Right cardiac atrium (tissue), 5 donors: Measurements from ENCODE around the gene ANGPTL7. TPM values are rescaled to one million over a fixed set of nuclear protein-coding genes. Genes with fewer than 3 reads are reported as not detected.
"Not testable (repeated sequence)": the region's sequence is repeated elsewhere in the genome, so short reads cannot be mapped to it uniquely, and the experiment has no call there.

Experiments used
- ATAC-seq, 2 donors: fragments of 200-7000 bp; cut with Tn5 transposase; one replicate each; pipeline versions ENCODE4 v1.8.0 to v1.9.1; 2020; ENCODE audit warnings: moderate library complexity in 2 of 2, mild to moderate bottlenecking in 1 of 2
- DNase-seq, 3 donors: peaks; one replicate each; pipeline ENCODE4 v3.0.0-alpha.2; 2020
- H3K27ac ChIP-seq: one replicate; pipeline ENCODE4 v1.5.1; 2013; ENCODE audit warnings: mild to moderate bottlenecking, low read length, control low read depth, moderate library complexity
- H3K27me3 ChIP-seq: one replicate; pipeline ENCODE4 v1.6.1; 2013; ENCODE audit not compliant: control insufficient read depth, insufficient read depth
- H3K4me1 ChIP-seq: one replicate; pipeline ENCODE4 v1.6.1; 2013; ENCODE audit warnings: low read length; ENCODE audit not compliant: control insufficient read depth, insufficient read depth
- H3K4me3 ChIP-seq: one replicate; pipeline ENCODE4 v1.5.1; 2013; ENCODE audit warnings: low read length, control low read depth
- H3K9me3 ChIP-seq: one replicate; pipeline ENCODE4 v1.6.1; 2013; ENCODE audit warnings: low read length; ENCODE audit not compliant: control insufficient read depth
- WGBS: extraction: QIAGEN DNeasy Blood & Tissue Kit; methylation state at CpG from one replicate; pipeline ENCODE4 v1.1.7; 2013; 5-methylcytosine and 5-hydroxymethylcytosine counted together
- intact Hi-C, 4 donors: fragments of 100-400 bp; cut with DNase I; formaldehyde crosslinking; loops; one replicate each; pipeline versions ENCODE4 v1.11.0 to v1.14.0; 2022 to 2023
- polyA plus RNA-seq: library from polyadenylated mRNA; stranded (reverse); fragments of 200-250 nt; gene quantifications from one replicate; pipeline ENCODE4 v1.2.3, GENCODE V29; 2013
- total RNA-seq, 4 donors: library from RNA; stranded (reverse); fragmentation: NEBNext Ultra II Directional; extraction: Animal tissue kit (Norgen Biotek cat#: 25700); gene quantifications; one replicate each; pipeline ENCODE4 v1.2.1, GENCODE V29; 2021
- donor health status: healthy with polysubstance abuse.
- donor health status: DM: no; HTN: yes; CAD: no.
- donor health status: DM: no; HTN: no; CAD: no.
- donor health status: DM: no; HTN: yes; CAD: no; lungs with severe emphysema.
- donor health status: DM: yes; HTN: yes; CAD: no.

The ANGPTL7 gene
- total and polyA plus RNA-seq, 5 donors = 1.4 to 4.5 (median 3.7) TPM

GRCh38 chr1:11168731-11169130 lies 20.4 kb upstream of the ANGPTL7 start:
- H3K9me3 ChIP-seq = no peaks in the 10 kb centered on the region
- WGBS = 94% methylated on average over 1 of the region's 1 CpG
- no peak overlapping the region for H3K27ac ChIP-seq
- DNase-seq = no peak
- H3K4me1 ChIP-seq = no peaks in the 10 kb centered on the region
- ATAC-seq = no peak
- intact Hi-C loops = no loop called here
- no peak overlapping the region for H3K4me3 ChIP-seq
- no peaks in the 10 kb centered on the region for H3K27me3 ChIP-seq

GRCh38 chr1:11169202-11169601 lies 20.0 kb upstream of the ANGPTL7 start:
- H3K27ac ChIP-seq = no peak overlapping the region
- ATAC-seq (no peak), DNase-seq (no peak)
- H3K4me1 ChIP-seq = no peaks in the 10 kb centered on the region
- H3K27me3 ChIP-seq = no peaks in the 10 kb centered on the region
- no peak overlapping the region for H3K4me3 ChIP-seq
- no peaks in the 10 kb centered on the region for H3K9me3 ChIP-seq
- intact Hi-C loops = no loop called here
- WGBS = 80% methylated on average over 3 of the region's 3 CpGs

- no peaks in the 10 kb centered on the region for H3K4me1 ChIP-seq
- H3K27me3 ChIP-seq = no peaks in the 10 kb centered on the region
- ATAC-seq (no peak), DNase-seq (no peak)
- H3K4me3 ChIP-seq = no peak overlapping the region
- H3K9me3 ChIP-seq = no peaks in the 10 kb centered on the region
- H3K27ac ChIP-seq = no peak overlapping the region
- 90% methylated on average over 2 of the region's 2 CpGs for WGBS
- intact Hi-C loops = no loop called here
Observed at GRCh38 chr1:11170102-11170501, 19.1 kb upstream of the ANGPTL7 start.

GRCh38 chr1:11174261-11174942 lies 14.8 kb upstream of the ANGPTL7 start:
- 75% methylated on average over 7 of the region's 7 CpGs for WGBS
- Histone ChIP-seq H3K4me1 (peaks cover 15% of the 10 kb centered on the region), H3K4me3 (no peak overlapping the region), H3K27ac (no peak overlapping the region), H3K27me3 (no peaks in the 10 kb centered on the region), H3K9me3 (no peaks in the 10 kb centered on the region)
- ATAC-seq (no peak), DNase-seq (no peak)
- intact Hi-C loops = no loop called here

GRCh38 chr1:11175461-11175860 lies 13.7 kb upstream of the ANGPTL7 start:
- intact Hi-C loops = no loop called here
- peak in 1 of 3 donors; percentile 52 for DNase-seq
- peaks cover 20% of the 10 kb centered on the region for H3K4me1 ChIP-seq
- H3K27me3 ChIP-seq = no peaks in the 10 kb centered on the region
- WGBS = 78% methylated on average over 10 of the region's 10 CpGs
- no peak overlapping the region for H3K27ac ChIP-seq
- no peak for ATAC-seq
- no peaks in the 10 kb centered on the region for H3K9me3 ChIP-seq
- no peak overlapping the region for H3K4me3 ChIP-seq

GRCh38 chr1:11176081-11176706 lies 13.0 kb upstream of the ANGPTL7 start:
- Histone ChIP-seq H3K9me3 (no peaks in the 10 kb centered on the region), H3K4me3 (no peak overlapping the region), H3K4me1 (peaks cover 20% of the 10 kb centered on the region), H3K27me3 (no peaks in the 10 kb centered on the region), H3K27ac (peak overlapping the region; percentile 57)
- intact Hi-C loops = no loop called here
- 63% methylated on average over 11 of the region's 11 CpGs for WGBS
- DNase-seq (peak; percentile 24 to 66 (median 58)), ATAC-seq (peak; percentile 55 to 67)

- Histone ChIP-seq H3K27ac (peak overlapping the region; percentile 81), H3K27me3 (no peaks in the 10 kb centered on the region), H3K9me3 (no peaks in the 10 kb centered on the region), H3K4me3 (no peak overlapping the region), H3K4me1 (peaks cover 20% of the 10 kb centered on the region)
- intact Hi-C loops = no loop called here
- WGBS = 37% methylated on average over 7 of the region's 7 CpGs
- ATAC-seq (peak; percentile 34 to 73), DNase-seq (peak in 2 of 3 donors; percentile 63 to 82)
Observed at GRCh38 chr1:11178021-11179015, 10.8 kb upstream of the ANGPTL7 start.

- no peak overlapping the region for H3K27ac ChIP-seq
- H3K27me3 ChIP-seq = no peaks in the 10 kb centered on the region
- intact Hi-C loops = no loop called here
- DNase-seq = no peak
- H3K4me3 ChIP-seq = no peak overlapping the region
- peak in 1 of 2 donors; percentile 2 for ATAC-seq
- no peaks in the 10 kb centered on the region for H3K9me3 ChIP-seq
- peaks cover 20% of the 10 kb centered on the region for H3K4me1 ChIP-seq
Observed at GRCh38 chr1:11179125-11179524, 10.0 kb upstream of the ANGPTL7 start.

- not testable (repeated sequence) for H3K27ac ChIP-seq, ATAC-seq
Observed at GRCh38 chr1:11179749-11180148, 9.4 kb upstream of the ANGPTL7 start.

GRCh38 chr1:11180342-11180744 lies 8.8 kb upstream of the ANGPTL7 start:
- H3K4me3 ChIP-seq = no peak overlapping the region
- peaks cover 20% of the 10 kb centered on the region for H3K4me1 ChIP-seq
- no peaks in the 10 kb centered on the region for H3K9me3 ChIP-seq
- no peaks in the 10 kb centered on the region for H3K27me3 ChIP-seq
- no peak for DNase-seq
- no peak for ATAC-seq
- H3K27ac ChIP-seq = no peak overlapping the region
- intact Hi-C loops = no loop called here

More at GRCh38 chr1:11179749-11180148, 9.4 kb upstream of the ANGPTL7 start:
- intact Hi-C loops, H3K4me3 ChIP-seq, H3K9me3 ChIP-seq, H3K27me3 ChIP-seq: not testable (repeated sequence)
- DNase-seq = peak in 1 of 3 donors; percentile 50
- peaks cover 20% of the 10 kb centered on the region for H3K4me1 ChIP-seq
- 66% methylated on average over 3 of the region's 3 CpGs for WGBS

- no peak for ATAC-seq
- no peaks in the 10 kb centered on the region for H3K27me3 ChIP-seq
- intact Hi-C loops = no loop called here
Observed at GRCh38 chr1:11182884-11183283, 6.3 kb upstream of the ANGPTL7 start.

More at GRCh38 chr1:11182884-11183283, 6.3 kb upstream of the ANGPTL7 start:
- Histone ChIP-seq H3K9me3 (no peaks in the 10 kb centered on the region), H3K27ac (no peak overlapping the region), H3K4me1 (peaks cover 16% of the 10 kb centered on the region), H3K4me3 (no peak overlapping the region)
- 99% methylated on average over 3 of the region's 3 CpGs for WGBS
- no peak for DNase-seq
